ENCODE data around the gene SDK1. TPM values are rescaled to one million over a fixed set of nuclear protein-coding genes. Genes with fewer than 3 reads are reported as not detected.

The SDK1 gene
- total RNA-seq, 4 donors from 2014 or later: 1.3 to 5.0 (median 2.0) TPM

DNA sequence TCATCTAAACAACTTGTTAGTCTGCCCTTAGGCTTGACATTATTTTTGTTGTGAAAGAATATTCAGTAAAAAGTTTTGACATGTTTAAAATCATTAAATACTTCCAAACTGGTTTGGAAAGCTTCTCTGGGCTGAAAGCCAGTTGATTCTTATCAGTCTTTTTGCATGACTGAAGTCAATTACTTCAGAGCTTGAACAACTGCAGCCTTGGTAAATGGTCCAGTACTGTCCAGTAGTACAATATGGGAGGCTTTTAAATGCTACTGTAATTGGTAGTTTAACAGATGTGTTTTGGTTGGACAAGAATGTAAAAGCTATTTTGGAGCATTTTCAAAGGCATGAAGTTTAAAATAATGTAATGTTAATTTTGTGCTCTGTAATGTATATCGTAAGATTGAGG lies 103.4 kb downstream of the SDK1 start:
- no peaks in the 10 kb centered on the region for H3K36me3 ChIP-seq
- no peak for DNase-seq
- 18 to 24% methylated on average over 1 of the region's 1 CpG for WGBS, 2 donors
- intact Hi-C loops (cut with DNase I): no loop called here
- H3K27me3 ChIP-seq: no peaks in the 10 kb centered on the region
- TF ChIP-seq POLR2A (IDR thresholded peaks at IDR 0.05): no peak
- TF ChIP-seq CTCF (IDR thresholded peaks at IDR 0.05): no peak
- H3K27ac ChIP-seq: no peak overlapping the region
- H3K9me3 ChIP-seq: no peaks in the 10 kb centered on the region
- H3K4me3 ChIP-seq (replicated peaks in 1 of 3): no peak overlapping the region
- H3K4me1 ChIP-seq: peaks cover 7 to 12% of the 10 kb centered on the region in 2 donors

DNA sequence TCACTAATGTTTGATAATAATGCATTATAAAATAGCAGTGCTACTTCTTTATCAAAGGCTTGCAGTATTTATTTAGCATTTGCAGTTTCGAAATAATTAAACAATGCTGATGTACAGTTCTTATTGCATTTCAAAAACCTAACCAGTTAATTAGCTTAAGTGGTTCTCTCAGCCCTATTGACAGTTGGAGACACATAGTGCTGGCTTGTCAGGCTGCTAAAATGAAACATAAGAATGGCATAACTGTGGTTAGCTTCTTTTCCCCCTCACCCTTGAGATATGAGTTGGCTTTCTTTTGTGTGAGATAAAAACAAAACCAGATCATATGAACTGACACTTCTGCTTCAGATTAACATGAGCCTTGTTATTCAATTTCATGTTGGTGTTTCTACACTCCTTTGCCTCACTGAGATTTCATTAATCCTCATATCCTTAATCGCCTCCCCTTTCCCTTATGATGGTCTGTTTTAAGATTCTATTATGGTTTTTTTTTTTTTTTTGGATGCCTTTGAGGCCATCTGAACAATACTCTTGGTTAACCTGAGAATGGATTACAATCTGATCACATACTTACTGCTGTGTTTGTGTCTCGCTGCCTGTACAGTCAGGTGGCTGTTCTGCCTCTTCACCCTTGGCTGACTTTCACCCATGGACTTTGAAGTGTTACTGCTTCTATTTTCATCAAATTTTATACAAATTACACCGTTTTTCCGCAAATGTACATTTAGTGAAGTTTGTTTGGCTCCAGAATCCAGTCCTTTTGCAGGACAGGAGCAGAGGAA lies 108.0 kb downstream of the SDK1 start:
- no peak for DNase-seq
- no peak overlapping the region for H3K4me3 ChIP-seq (replicated peaks in 1 of 3)
- no peaks in the 10 kb centered on the region for H3K36me3 ChIP-seq
- no peak overlapping the region for H3K27ac ChIP-seq
- intact Hi-C loops (cut with DNase I): no loop called here
- no peak for TF ChIP-seq CTCF (IDR thresholded peaks at IDR 0.05)
- 50 to 53% methylated on average over 5 of the region's 5 CpGs for WGBS, 2 donors
- no peaks in the 10 kb centered on the region for H3K27me3 ChIP-seq
- no peaks in the 10 kb centered on the region for H3K9me3 ChIP-seq
- peaks cover 7 to 12% of the 10 kb centered on the region in 2 donors for H3K4me1 ChIP-seq

- no peaks in the 10 kb centered on the region for H3K27me3 ChIP-seq
- no peaks in the 10 kb centered on the region for H3K4me1 ChIP-seq
- H3K36me3 ChIP-seq: no peaks in the 10 kb centered on the region
- TF ChIP-seq POLR2A (IDR thresholded peaks at IDR 0.05) (no peak), CTCF (IDR thresholded peaks at IDR 0.05) (no peak)
- WGBS, 2 donors: 84 to 92% methylated on average over 2 of the region's 2 CpGs
- H3K27ac ChIP-seq: no peak overlapping the region
- intact Hi-C loops (cut with DNase I): no loop called here
- DNase-seq: no peak
- H3K4me3 ChIP-seq (replicated peaks in 1 of 3): no peak overlapping the region
- H3K9me3 ChIP-seq: no peaks in the 10 kb centered on the region
Measured at GRCh38 chr7:3412871-3413270, 111.8 kb downstream of the SDK1 start.

DNA sequence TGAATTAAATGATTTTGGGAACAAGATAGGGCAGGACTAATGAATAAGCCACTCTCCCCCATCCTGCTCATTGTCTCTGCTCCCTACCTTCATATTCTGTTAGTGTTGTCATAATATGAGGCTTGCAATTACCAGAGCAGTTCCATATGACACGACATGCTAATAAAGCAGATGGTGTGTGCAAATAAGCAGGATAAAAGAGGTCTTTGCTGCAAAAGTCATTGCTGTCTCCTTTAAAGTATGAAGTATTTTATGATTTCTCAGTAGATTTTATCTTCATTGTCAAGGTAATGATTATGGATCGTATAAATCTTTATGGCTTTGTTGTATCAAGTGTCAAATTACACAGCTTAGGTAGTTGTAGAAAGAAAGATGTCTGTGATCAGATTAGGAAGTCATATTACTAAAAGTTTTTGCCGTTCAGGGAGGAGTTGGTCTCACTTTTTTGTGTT lies 114.8 kb downstream of the SDK1 start:
- no peaks in the 10 kb centered on the region for H3K9me3 ChIP-seq
- H3K4me1 ChIP-seq: no peaks in the 10 kb centered on the region
- no peak overlapping the region for H3K27ac ChIP-seq
- intact Hi-C loops (cut with DNase I): no loop called here
- no peak overlapping the region for H3K4me3 ChIP-seq (replicated peaks in 1 of 3)
- TF ChIP-seq POLR2A (IDR thresholded peaks at IDR 0.05) (no peak), CTCF (IDR thresholded peaks at IDR 0.05) (no peak)
- H3K36me3 ChIP-seq: no peaks in the 10 kb centered on the region
- DNase-seq: no peak
- H3K27me3 ChIP-seq: no peaks in the 10 kb centered on the region
- 79 to 82% methylated on average over 3 of the region's 3 CpGs for WGBS, 2 donors

GRCh38 chr7:3416453-3416852 lies 115.4 kb downstream of the SDK1 start:
- H3K4me3 ChIP-seq (replicated peaks in 1 of 3): no peak overlapping the region
- no peaks in the 10 kb centered on the region for H3K9me3 ChIP-seq
- intact Hi-C loops (cut with DNase I): no loop called here
- WGBS, 2 donors: 78 to 79% methylated on average over 4 of the region's 4 CpGs
- no peaks in the 10 kb centered on the region for H3K27me3 ChIP-seq
- no peaks in the 10 kb centered on the region for H3K36me3 ChIP-seq
- no peak for TF ChIP-seq CTCF (IDR thresholded peaks at IDR 0.05)
- no peak for TF ChIP-seq POLR2A (IDR thresholded peaks at IDR 0.05)
- no peaks in the 10 kb centered on the region for H3K4me1 ChIP-seq
- no peak for DNase-seq
- no peak overlapping the region for H3K27ac ChIP-seq
